Measurements from ENCODE around the gene MED10. TPM values are rescaled to one million over a fixed set of nuclear protein-coding genes. Genes with fewer than 3 reads are reported as not detected.

The MED10 gene
- total RNA-seq, 2 experiments from 2014 or later, result 48.5 to 48.8 TPM

DNA sequence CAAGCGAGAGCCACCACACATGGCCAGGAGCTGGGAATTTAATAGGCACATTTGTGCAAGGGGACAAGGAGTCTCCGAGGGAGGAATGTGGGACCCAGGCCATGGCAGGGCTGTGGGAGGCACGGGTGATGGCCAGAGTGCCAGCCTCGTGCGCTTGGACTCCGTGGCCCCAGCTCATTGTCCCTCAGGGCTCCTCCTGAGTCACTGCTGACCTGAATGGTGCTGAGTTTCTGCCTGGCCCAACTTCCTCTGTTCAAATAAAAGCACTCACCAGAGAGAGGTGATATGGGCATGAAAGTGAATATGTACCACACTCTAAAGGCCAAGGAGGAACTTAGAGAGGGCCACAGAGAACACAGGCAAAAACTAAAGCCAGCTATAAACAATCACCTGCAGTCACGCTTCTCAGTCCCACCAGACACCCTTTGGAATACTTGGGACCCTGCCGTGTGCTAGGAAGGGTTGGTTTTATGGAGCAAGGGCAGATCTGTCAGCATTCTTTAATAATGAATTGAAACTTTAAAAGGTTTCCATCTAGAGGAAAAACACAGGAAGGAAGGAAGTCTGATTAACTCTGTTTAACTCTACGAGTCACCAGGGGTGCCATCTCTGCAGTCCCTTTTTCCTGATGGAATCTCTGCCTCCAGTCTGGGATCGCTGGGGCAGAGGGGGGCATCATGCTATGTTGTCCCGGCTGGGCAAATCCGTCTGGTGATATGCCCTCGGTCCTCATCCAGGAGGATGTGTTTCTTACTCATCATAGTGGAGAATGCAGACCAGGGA, 45.2 kb upstream of the MED10 start:
- POLR2A ChIA-PET, result no interaction called here
- H3K4me1 Mint-ChIP-seq (ENCODE audit: low read depth), result no peaks in the 10 kb centered on the region
- no peak overlapping the region for H3K4me3 Mint-ChIP-seq
- DNase-seq, result no peak
- H3K9me3 Mint-ChIP-seq, result no peaks in the 10 kb centered on the region
- no peak for ATAC-seq
- CTCF ChIA-PET, result no interaction called here
- intact Hi-C loops (cut with micrococcal nuclease), result no loop called here
- TF ChIP-seq, protein P1, sequence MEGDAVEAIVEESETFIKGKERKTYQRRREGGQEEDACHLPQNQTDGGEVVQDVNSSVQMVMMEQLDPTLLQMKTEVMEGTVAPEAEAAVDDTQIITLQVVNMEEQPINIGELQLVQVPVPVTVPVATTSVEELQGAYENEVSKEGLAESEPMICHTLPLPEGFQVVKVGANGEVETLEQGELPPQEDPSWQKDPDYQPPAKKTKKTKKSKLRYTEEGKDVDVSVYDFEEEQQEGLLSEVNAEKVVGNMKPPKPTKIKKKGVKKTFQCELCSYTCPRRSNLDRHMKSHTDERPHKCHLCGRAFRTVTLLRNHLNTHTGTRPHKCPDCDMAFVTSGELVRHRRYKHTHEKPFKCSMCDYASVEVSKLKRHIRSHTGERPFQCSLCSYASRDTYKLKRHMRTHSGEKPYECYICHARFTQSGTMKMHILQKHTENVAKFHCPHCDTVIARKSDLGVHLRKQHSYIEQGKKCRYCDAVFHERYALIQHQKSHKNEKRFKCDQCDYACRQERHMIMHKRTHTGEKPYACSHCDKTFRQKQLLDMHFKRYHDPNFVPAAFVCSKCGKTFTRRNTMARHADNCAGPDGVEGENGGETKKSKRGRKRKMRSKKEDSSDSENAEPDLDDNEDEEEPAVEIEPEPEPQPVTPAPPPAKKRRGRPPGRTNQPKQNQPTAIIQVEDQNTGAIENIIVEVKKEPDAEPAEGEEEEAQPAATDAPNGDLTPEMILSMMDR (IDR thresholded peaks at IDR 0.05), result no peak
- peaks cover 8% of the 10 kb centered on the region for H3K27me3 Mint-ChIP-seq
- H3K27ac Mint-ChIP-seq, result no peak overlapping the region
- H3K36me3 Mint-ChIP-seq (ENCODE audit: low read depth), result no peaks in the 10 kb centered on the region

- Mint-ChIP-seq H3K36me3 (ENCODE audit: low read depth) (no peaks in the 10 kb centered on the region), H3K9me3 (no peaks in the 10 kb centered on the region), H3K4me3 (no peak overlapping the region), H3K27me3 (peaks cover 2% of the 10 kb centered on the region), H3K27ac (no peak overlapping the region), H3K4me1 (ENCODE audit: low read depth) (no peaks in the 10 kb centered on the region)
- intact Hi-C loops (cut with micrococcal nuclease), result no loop called here
- ATAC-seq (no peak), DNase-seq (no peak)
- ChIA-PET CTCF (no interaction called here), POLR2A (interaction anchor here (1.0 kb wide), 1 partner anchor 10 kb away, joined by 3 read pairs; no protein-coding TSS in a partner anchor)
- TF ChIP-seq, protein P1 (IDR thresholded peaks at IDR 0.05), result no peak
Observed at GRCh38 chr5:6419340-6419852, 41.0 kb upstream of the MED10 start.

DNA sequence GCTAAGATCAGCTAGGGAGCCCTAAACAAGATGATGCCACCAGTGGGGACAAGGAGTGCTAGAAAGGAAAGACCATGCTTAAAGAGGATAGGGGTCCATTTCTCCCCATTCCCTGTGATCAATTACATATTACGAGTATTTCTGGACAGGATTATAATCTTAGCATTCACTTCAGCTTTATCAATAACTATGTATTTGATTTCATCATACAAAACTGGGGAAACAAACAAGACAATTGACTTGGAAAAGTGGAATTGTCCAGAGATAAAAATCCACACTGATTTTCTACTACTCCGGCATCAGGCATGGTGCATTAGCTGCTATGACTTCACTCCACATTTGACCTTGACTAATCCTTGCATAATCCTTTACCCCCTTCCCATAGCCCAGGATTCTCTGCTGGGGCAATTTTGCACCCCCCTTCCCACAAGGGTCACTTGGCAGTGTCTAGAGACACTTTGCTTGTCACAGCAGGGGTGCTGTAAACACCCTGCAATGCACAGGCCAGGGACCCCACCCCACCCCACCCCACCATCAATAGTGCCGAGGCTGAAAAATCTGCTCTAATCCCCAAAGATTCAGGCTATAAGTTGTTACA, 40.4 kb upstream of the MED10 start:
- no peak for DNase-seq
- TF ChIP-seq, protein P1 (IDR thresholded peaks at IDR 0.05), result no peak
- ChIA-PET POLR2A (no interaction called here), CTCF (no interaction called here)
- Mint-ChIP-seq H3K4me1 (ENCODE audit: low read depth) (no peaks in the 10 kb centered on the region), H3K4me3 (no peak overlapping the region), H3K9me3 (no peaks in the 10 kb centered on the region), H3K36me3 (ENCODE audit: low read depth) (no peaks in the 10 kb centered on the region), H3K27me3 (peaks cover 2% of the 10 kb centered on the region), H3K27ac (no peak overlapping the region)
- intact Hi-C loops (cut with micrococcal nuclease), result no loop called here
- ATAC-seq, result no peak

- DNase-seq, result no peak
- H3K4me1 Mint-ChIP-seq (ENCODE audit: low read depth), result no peaks in the 10 kb centered on the region
- no peak overlapping the region for H3K27ac Mint-ChIP-seq
- POLR2A ChIA-PET, result no interaction called here
- no peak overlapping the region for H3K4me3 Mint-ChIP-seq
- CTCF ChIA-PET, result no interaction called here
- H3K27me3 Mint-ChIP-seq, result peaks cover 2% of the 10 kb centered on the region
- intact Hi-C loops (cut with micrococcal nuclease), result no loop called here
- TF ChIP-seq, protein P1 (IDR thresholded peaks at IDR 0.05), result no peak
- no peak for ATAC-seq
- no peaks in the 10 kb centered on the region for H3K36me3 Mint-ChIP-seq (ENCODE audit: low read depth)
- H3K9me3 Mint-ChIP-seq, result no peaks in the 10 kb centered on the region
Observed at GRCh38 chr5:6417657-6418056, 39.3 kb upstream of the MED10 start.

DNA sequence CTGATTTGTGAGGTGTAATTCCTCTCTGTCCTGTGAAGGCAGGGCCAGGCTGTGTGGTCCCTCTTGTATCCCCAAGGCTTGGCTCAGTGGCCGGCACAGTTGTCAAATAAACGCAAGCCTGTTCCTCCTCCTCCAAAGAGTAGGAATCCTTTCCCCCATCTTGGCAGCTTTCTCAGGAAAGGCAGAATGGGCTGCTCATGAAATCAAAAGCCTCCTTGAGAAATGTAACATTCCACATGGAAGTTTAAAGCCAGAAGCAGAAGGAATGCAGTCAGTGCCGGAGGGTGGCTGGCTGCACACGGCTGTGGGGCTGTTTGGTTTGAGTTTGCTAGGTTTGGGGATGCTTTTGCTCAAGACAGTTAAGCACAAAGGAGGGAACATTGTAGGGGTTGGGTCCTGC, 34.5 kb upstream of the MED10 start:
- no peaks in the 10 kb centered on the region for H3K4me1 Mint-ChIP-seq (ENCODE audit: low read depth)
- ATAC-seq (no peak), DNase-seq (no peak)
- TF ChIP-seq, protein P1 (IDR thresholded peaks at IDR 0.05), result no peak
- no peaks in the 10 kb centered on the region for H3K9me3 Mint-ChIP-seq
- no peaks in the 10 kb centered on the region for H3K36me3 Mint-ChIP-seq (ENCODE audit: low read depth)
- no peak overlapping the region for H3K27ac Mint-ChIP-seq
- ChIA-PET CTCF (no interaction called here), POLR2A (no interaction called here)
- no peak overlapping the region for H3K4me3 Mint-ChIP-seq
- intact Hi-C loops (cut with micrococcal nuclease), result no loop called here
- no peaks in the 10 kb centered on the region for H3K27me3 Mint-ChIP-seq
